OCI-LY3 (cell line): ENCODE results near the gene HAUS6.
"Not testable (repeated sequence)": the region's sequence is repeated elsewhere in the genome, so short reads cannot be mapped to it uniquely, and the experiment has no call there.

Source experiments
- H2AFZ ChIP-seq: fragments of 200-600, 300-600 bp; shearing (Covaris generic); 2 replicates; pipeline ENCODE4 v1.6.0; 2014; ENCODE audit warnings: antibody characterized with exemption, low read depth, low read length
- H3K27ac ChIP-seq: fragments of 200-600, 300-600 bp; sonication (generic); 2 replicates; pipeline ENCODE4 v1.5.1; 2014; ENCODE audit warnings: mild to moderate bottlenecking, low read length, moderate library complexity, mixed read lengths
- H3K27me3 ChIP-seq: fragments of 200-600, 300-600 bp; sonication (generic); 2 replicates; pipeline ENCODE4 v1.6.1; 2014; ENCODE audit warnings: low read depth, low read length, mixed read lengths
- H3K36me3 ChIP-seq: fragments of 200-600, 300-600 bp; sonication (generic); replicated peaks from 2 replicates; pipeline ENCODE3; 2014; ENCODE audit warnings: low read depth, low read length, mixed read lengths
- H3K4me1 ChIP-seq: fragments of 300-600, 200-600 bp; sonication (generic); 2 replicates; pipeline ENCODE4 v1.6.1; 2014; ENCODE audit warnings: low read length, mixed read lengths
- H3K4me2 ChIP-seq: fragments of 200-600, 300-600 bp; sonication (generic); 2 replicates; pipeline ENCODE4 v1.6.1; 2014; ENCODE audit warnings: low read length, mixed read lengths
- H3K4me3 ChIP-seq: fragments of 300-600, 200-600 bp; sonication (generic); 2 replicates; pipeline ENCODE4 v1.5.1; 2014; ENCODE audit warnings: antibody characterized with exemption, mild to moderate bottlenecking, low read length, moderate library complexity
- H3K79me2 ChIP-seq: fragments of 300-600, 200-600 bp; shearing (Covaris generic); 2 replicates; pipeline ENCODE4 v1.6.1; 2014; ENCODE audit warnings: mild to moderate bottlenecking, low read length, mixed read lengths
- H3K9ac ChIP-seq: fragments of 300-600, 200-600 bp; shearing (Covaris generic); 2 replicates; pipeline ENCODE4 v1.6.0; 2014; ENCODE audit warnings: mild to moderate bottlenecking, low read length, moderate library complexity
- H3K9me3 ChIP-seq: fragments of 200-600, 300-600 bp; shearing (Covaris generic); 2 replicates; pipeline ENCODE4 v1.6.1; 2014; ENCODE audit warnings: low read length, mixed read lengths; ENCODE audit not compliant: insufficient read depth
- H4K20me1 ChIP-seq: fragments of 200-600, 300-600 bp; sonication (generic); 2 replicates; pipeline ENCODE4 v1.6.1; 2016; ENCODE audit warnings: low read length, mixed read lengths; ENCODE audit not compliant: insufficient read depth
- EZH2phosphoT487 ChIP-seq: fragments of 200-600 bp; shearing (Covaris generic); IDR thresholded peaks from 2 replicates; pipeline ENCODE4 v1.6.1; 2018; ENCODE audit warnings: antibody characterized with exemption, mixed run types, low read depth
- TF ChIP-seq, protein P1 (sequence below): fragments of 200-600, 300-600 bp; sonication (generic); IDR thresholded peaks from 2 replicates; pipeline ENCODE4 v1.5.1; 2014; ENCODE audit warnings: antibody characterized with exemption, low read length, low read depth

The HAUS6 gene

DNA sequence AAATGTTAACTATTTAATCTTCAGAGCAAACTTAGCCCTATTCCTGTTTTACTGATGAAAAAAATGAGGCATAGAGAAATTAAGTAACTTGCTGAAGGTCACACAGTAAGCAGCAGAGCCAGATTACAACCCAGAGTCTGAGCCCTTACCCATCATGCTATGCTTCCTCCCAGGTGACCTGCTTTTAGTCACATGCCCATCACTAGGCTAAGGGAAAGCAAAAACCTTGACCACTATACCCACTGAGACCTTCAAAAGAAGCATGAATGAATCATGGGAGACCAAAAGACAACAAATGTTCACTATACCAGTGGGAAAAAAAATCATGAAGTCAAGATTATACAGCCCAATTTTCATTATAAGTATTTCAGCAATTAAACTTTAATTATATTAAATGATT is 5.3 kb upstream of the HAUS6 start:
- H4K20me1 ChIP-seq: no peaks in the 10 kb centered on the region
- H3K9ac ChIP-seq: no peak overlapping the region
- no peaks in the 10 kb centered on the region for H3K27me3 ChIP-seq
- no peak overlapping the region for H3K27ac ChIP-seq
- H3K4me1 ChIP-seq: no peaks in the 10 kb centered on the region
- no peaks in the 10 kb centered on the region for H3K79me2 ChIP-seq
- no peak overlapping the region for H2AFZ ChIP-seq
- no peaks in the 10 kb centered on the region for H3K9me3 ChIP-seq
- H3K4me2 ChIP-seq: no peak overlapping the region
- H3K4me3 ChIP-seq: no peak overlapping the region
- TF ChIP-seq, protein P1, sequence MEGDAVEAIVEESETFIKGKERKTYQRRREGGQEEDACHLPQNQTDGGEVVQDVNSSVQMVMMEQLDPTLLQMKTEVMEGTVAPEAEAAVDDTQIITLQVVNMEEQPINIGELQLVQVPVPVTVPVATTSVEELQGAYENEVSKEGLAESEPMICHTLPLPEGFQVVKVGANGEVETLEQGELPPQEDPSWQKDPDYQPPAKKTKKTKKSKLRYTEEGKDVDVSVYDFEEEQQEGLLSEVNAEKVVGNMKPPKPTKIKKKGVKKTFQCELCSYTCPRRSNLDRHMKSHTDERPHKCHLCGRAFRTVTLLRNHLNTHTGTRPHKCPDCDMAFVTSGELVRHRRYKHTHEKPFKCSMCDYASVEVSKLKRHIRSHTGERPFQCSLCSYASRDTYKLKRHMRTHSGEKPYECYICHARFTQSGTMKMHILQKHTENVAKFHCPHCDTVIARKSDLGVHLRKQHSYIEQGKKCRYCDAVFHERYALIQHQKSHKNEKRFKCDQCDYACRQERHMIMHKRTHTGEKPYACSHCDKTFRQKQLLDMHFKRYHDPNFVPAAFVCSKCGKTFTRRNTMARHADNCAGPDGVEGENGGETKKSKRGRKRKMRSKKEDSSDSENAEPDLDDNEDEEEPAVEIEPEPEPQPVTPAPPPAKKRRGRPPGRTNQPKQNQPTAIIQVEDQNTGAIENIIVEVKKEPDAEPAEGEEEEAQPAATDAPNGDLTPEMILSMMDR: no peak
- no peak for TF ChIP-seq EZH2phosphoT487
- H3K36me3 ChIP-seq: no peaks in the 10 kb centered on the region

DNA sequence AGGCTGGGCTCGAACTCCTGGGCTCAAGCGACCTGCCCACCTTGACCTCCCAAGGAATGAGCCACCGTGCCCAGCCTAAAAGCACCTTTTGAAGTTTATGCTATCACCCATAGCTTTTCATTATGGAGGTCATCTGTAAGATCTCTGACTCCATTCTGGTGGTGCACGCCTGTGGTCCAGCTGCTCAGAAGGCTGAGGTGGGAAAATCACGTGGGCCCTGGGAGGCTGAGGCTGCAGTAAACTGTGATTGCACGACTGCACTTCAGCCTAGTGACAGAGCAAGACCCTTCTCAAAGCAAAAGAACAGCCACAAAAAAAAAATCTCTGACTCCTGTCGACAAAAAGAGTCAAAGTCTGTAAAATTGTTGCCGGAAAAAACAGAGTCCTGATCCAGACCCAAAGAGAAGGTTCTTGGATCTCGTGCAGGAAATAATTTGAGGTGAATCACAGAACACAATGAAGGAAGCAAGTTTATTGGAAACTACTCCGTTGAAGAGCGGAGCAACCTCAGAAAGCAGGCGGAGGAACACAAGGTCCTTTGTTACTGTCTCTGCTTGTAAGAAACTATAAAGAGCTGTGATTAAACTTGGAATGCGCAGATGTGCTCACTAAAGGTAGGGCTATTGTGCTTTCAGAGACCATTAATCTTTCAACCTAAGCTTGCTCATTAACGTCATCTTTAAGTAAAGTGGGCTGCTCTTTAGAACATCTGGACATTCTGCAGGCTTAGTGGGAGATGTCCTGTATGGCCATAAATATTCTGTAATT is 2.0 kb upstream of the HAUS6 start:
- Histone ChIP-seq H3K4me3 (no peak overlapping the region), H3K9me3 (no peaks in the 10 kb centered on the region), H3K4me1 (peaks cover 6% of the 10 kb centered on the region), H3K9ac (no peak overlapping the region), H3K79me2 (peaks cover 30% of the 10 kb centered on the region), H3K4me2 (no peak overlapping the region), H3K36me3 (peaks cover 11% of the 10 kb centered on the region), H3K27me3 (no peaks in the 10 kb centered on the region), H4K20me1 (peaks cover 9% of the 10 kb centered on the region), H2AFZ (no peak overlapping the region), H3K27ac (no peak overlapping the region)
- no peak for TF ChIP-seq EZH2phosphoT487
- TF ChIP-seq, protein P1: no peak

DNA sequence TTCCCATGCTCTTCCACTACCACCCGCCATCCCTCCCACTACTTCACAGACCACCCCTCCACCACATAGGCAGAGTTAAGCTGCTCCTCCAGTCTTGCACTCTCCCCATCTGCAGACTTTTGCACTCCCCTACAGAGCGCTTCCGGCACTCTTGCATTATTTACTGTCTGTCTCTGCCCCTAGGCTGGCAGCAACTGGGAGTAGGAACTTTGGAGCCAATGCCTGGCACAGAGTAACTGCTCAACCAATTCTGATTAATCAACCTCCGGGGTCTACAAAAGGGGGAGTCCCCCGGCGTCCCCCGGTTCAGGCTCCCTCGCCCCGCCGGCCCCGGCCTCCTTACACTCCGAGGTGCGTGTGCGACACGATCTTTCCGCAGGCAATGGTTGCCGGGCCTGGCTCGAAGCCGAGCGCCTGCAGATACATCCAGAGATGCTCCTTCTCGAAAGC is 498 bp downstream of the HAUS6 start:
- Histone ChIP-seq H3K4me2 (peak overlapping the region; percentile 89), H3K36me3 (peaks cover 15% of the 10 kb centered on the region), H3K9ac (peak overlapping the region; percentile 80), H3K79me2 (peaks cover 54% of the 10 kb centered on the region), H3K4me3 (peak overlapping the region; percentile 92), H3K27me3 (no peaks in the 10 kb centered on the region), H3K9me3 (no peaks in the 10 kb centered on the region), H3K27ac (peak overlapping the region; percentile 66), H3K4me1 (peaks cover 6% of the 10 kb centered on the region), H4K20me1 (peaks cover 9% of the 10 kb centered on the region), H2AFZ (peak overlapping the region; percentile 35; the same call in 1 of the 2 replicates)
- TF ChIP-seq, protein P1: no peak
- no peak for TF ChIP-seq EZH2phosphoT487

DNA sequence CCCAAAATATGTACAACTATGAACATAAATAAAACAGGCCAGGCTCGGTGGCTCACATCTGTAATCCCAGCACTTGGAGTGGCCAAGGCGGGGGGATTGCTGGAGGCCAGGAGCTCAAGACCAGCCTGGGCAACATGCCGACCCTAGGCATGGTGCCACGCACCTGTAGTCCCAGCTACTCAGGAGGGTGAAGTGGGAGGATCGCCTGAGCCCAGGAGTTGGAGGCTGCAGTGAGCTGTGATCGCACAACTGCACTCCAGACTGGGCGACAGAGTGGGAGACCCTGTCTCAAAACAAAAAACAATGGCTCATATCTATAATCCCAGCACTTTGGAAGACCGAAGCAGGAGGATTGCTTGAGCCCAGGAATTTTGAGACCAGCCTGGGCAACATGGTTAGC is 1.5 kb downstream of the HAUS6 start:
- Histone ChIP-seq H3K4me3 (peak overlapping the region; percentile 92), H3K9ac (no peak overlapping the region), H3K79me2 (peaks cover 63% of the 10 kb centered on the region), H3K27me3 (no peaks in the 10 kb centered on the region), H3K9me3 (no peaks in the 10 kb centered on the region), H4K20me1 (peaks cover 9% of the 10 kb centered on the region), H3K36me3 (peaks cover 15% of the 10 kb centered on the region), H2AFZ (no peak overlapping the region), H3K4me1 (peaks cover 6% of the 10 kb centered on the region), H3K27ac (no peak overlapping the region), H3K4me2 (peak overlapping the region; percentile 89)
- TF ChIP-seq, protein P1: no peak
- no peak for TF ChIP-seq EZH2phosphoT487

DNA sequence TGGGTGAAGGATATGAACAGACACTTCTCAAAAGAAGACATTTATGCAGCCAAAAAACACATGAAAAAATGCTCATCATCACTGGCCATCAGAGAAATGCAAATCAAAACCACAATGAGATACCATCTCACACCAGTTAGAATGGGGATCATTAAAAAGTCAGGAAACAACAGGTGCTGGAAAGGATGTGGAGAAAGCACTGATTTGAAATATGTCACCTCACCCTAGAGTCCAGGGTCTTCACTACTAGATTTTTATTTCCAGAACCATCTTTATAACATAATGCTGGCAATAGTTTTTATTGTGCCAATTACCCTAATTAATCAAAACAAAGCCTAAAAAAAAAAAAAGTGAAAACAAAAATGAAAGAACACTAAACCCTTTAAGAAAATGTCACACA is 5.3 kb downstream of the HAUS6 start:
- H3K9ac ChIP-seq, H3K9me3 ChIP-seq, H4K20me1 ChIP-seq, H2AFZ ChIP-seq, H3K4me1 ChIP-seq, H3K27me3 ChIP-seq, H3K4me2 ChIP-seq, H3K4me3 ChIP-seq, H3K27ac ChIP-seq: not testable (repeated sequence)
- Histone ChIP-seq H3K36me3 (peaks cover 34% of the 10 kb centered on the region), H3K79me2 (peaks cover 75% of the 10 kb centered on the region)
